K562 (cell line): ENCODE results near the gene TMEM53. TPM values are rescaled to one million over a fixed set of nuclear protein-coding genes. Genes with fewer than 3 reads are reported as not detected.

Source experiments
- ARHGAP35 ChIP-seq: fragments of 450-650 bp; IDR thresholded peaks from 2 replicates; pipeline ENCODE4 v1.6.1; 2018; ENCODE audit not compliant: partially characterized antibody
- ATF1 ChIP-seq, 2 experiments: fragments of 450-650 bp in 1 of 2; IDR thresholded peaks; 2 replicates each; pipeline ENCODE4 v1.6.1; 2016; ENCODE audit warnings: missing compliant biosample characterization in 1 of 2, missing genetic modification characterization in 1 of 2
- BMI1 ChIP-seq: fragments of 150-350 bp; IDR thresholded peaks from 2 replicates; pipeline ENCODE4 v1.6.1; 2014; ENCODE audit warnings: low read length
- CHD2 ChIP-seq: IDR thresholded peaks from 2 replicates; pipeline ENCODE4 v1.6.1; 2011; ENCODE audit warnings: low read depth, low read length
- CREB1 ChIP-seq, 2 experiments: sonication (generic) in 1 of 2; formaldehyde crosslinking in 1 of 2; IDR thresholded peaks; 2 replicates each; pipeline versions ENCODE4 v1.6.1 to v1.8.0; 2012 to 2022; ENCODE audit warnings: inconsistent platforms in 1 of 2, mild to moderate bottlenecking in 1 of 2, missing genetic modification reagents in 1 of 2, moderate library complexity in 1 of 2
- CREM ChIP-seq: IDR thresholded peaks from 2 replicates; pipeline ENCODE4 v1.6.1; 2014; ENCODE audit warnings: antibody characterized with exemption, low read depth
- DIDO1 ChIP-seq: fragments of 450-650 bp; IDR thresholded peaks from 2 replicates; pipeline ENCODE4 v1.6.1; 2016; ENCODE audit warnings: low read depth, missing biosample characterization, missing genetic modification characterization
- EP400 ChIP-seq: fragments of 450-650 bp; IDR thresholded peaks from 2 replicates; pipeline ENCODE4 v1.6.1; 2017; ENCODE audit warnings: antibody characterized with exemption, mild to moderate bottlenecking, moderate library complexity
- ERF ChIP-seq: fragments of 450-650 bp; formaldehyde crosslinking; IDR thresholded peaks from 2 replicates; pipeline ENCODE4 v1.4.0; 2020; ENCODE audit warnings: mild to moderate bottlenecking, mixed read lengths
- HDAC3 ChIP-seq: fragments of 450-650 bp; IDR thresholded peaks from 2 replicates; pipeline ENCODE4 v1.6.1; 2018; ENCODE audit warnings: borderline replicate concordance, mild to moderate bottlenecking, moderate library complexity; ENCODE audit not compliant: partially characterized antibody
- POLR2B ChIP-seq: fragments of 450-650 bp; IDR thresholded peaks from 2 replicates; pipeline ENCODE4 v1.6.1; 2018; ENCODE audit warnings: low read depth; ENCODE audit not compliant: partially characterized antibody
- RNF2 ChIP-seq: sonication (generic); IDR thresholded peaks from 2 replicates; pipeline ENCODE4 v1.6.1; 2016
- TEAD1 ChIP-seq, 2 experiments: fragments of 450-650 bp in 1 of 2; sonication (generic) in 1 of 2; formaldehyde crosslinking; IDR thresholded peaks; 2 replicates each; pipeline versions ENCODE4 v1.4.0 to v1.8.0; 2020 to 2022; ENCODE audit warnings: mild to moderate bottlenecking in 2 of 2, missing genetic modification reagents in 1 of 2
- THAP7 ChIP-seq: fragments of 250-450 bp; sonication (Bioruptor Pico); IDR thresholded peaks from 2 replicates; pipeline ENCODE4 v1.5.0; 2021
- U2AF1 ChIP-seq: fragments of 200-400 bp; formaldehyde crosslinking; optimal IDR thresholded peaks from 2 replicates; pipeline ENCODE3; 2017; ENCODE audit warnings: mild to moderate bottlenecking, low read depth, low read length, moderate library complexity
- YY1 ChIP-seq, 3 experiments: IDR thresholded peaks; 2 replicates each; pipeline ENCODE4 v1.6.1; 2011; ENCODE audit warnings: low read length in 2 of 3, mild to moderate bottlenecking in 2 of 3, moderate library complexity in 2 of 3, borderline replicate concordance in 1 of 3, control low read depth in 1 of 3, low read depth in 1 of 3; ENCODE audit not compliant: insufficient read depth in 3 of 3, insufficient replicate concordance in 2 of 3, control insufficient read depth in 1 of 3, insufficient read length in 1 of 3; ENCODE audit errors: extremely low read depth in 1 of 3
- ZNF143 ChIP-seq: sonication (generic); formaldehyde crosslinking; IDR thresholded peaks from 2 replicates; pipeline ENCODE4 v1.9.0; 2022; ENCODE audit warnings: mild to moderate bottlenecking, missing genetic modification reagents
- ZZZ3 ChIP-seq: fragments of 450-650 bp; IDR thresholded peaks from 2 replicates; pipeline ENCODE4 v1.6.1; 2016; ENCODE audit warnings: antibody characterized with exemption, mild to moderate bottlenecking, moderate library complexity
- polyA plus RNA-seq, 8 experiments: library from polyadenylated mRNA; depleted of rRNA in 4 of 8; stranded (reverse) in 5 of 8; unstranded in 3 of 8; fragments of >200 nt; fragmentation: Nextera tagmentation in 2 of 8; fragmentation: Illumina TruSeq in 1 of 8; extraction: Ambion mirVana in 2 of 8; extraction: Trizol in 1 of 8; gene quantifications; 2 replicates each; pipeline versions ENCODE4 v1.2.1 to v1.2.3, GENCODE V29; 2011 to 2014; ENCODE audit warnings: inconsistent platforms in 1 of 8, missing spikeins in 1 of 8
- total RNA-seq, 7 experiments: library from RNA; depleted of rRNA in 6 of 7; stranded (reverse); fragments of >200 nt in 6 of 7; fragmentation: Illumina TruSeq in 2 of 7; extraction: Trizol in 2 of 7; gene quantifications; 2 replicates each; pipeline versions ENCODE4 v1.2.1 to v1.2.3, GENCODE V29; 2011 to 2021; ENCODE audit warnings: low replicate concordance in 1 of 7
- TF ChIP-seq, protein P1 (sequence below), 2 experiments: IDR thresholded peaks; 2 replicates each; pipeline ENCODE4 v1.6.1; 2011; ENCODE audit warnings: borderline replicate concordance in 1 of 2, control low read depth in 1 of 2, low read depth in 1 of 2, low read length in 1 of 2, mild to moderate bottlenecking in 1 of 2, mixed read lengths in 1 of 2, moderate library complexity in 1 of 2; ENCODE audit not compliant: insufficient read depth in 1 of 2, insufficient read length in 1 of 2, poor library complexity in 1 of 2, severe bottlenecking in 1 of 2; ENCODE audit errors: extremely low read depth in 1 of 2
- TF ChIP-seq, protein P2 (sequence below): fragments of 150-350 bp; IDR thresholded peaks from 2 replicates; pipeline ENCODE4 v1.6.1; 2014; ENCODE audit warnings: low read depth, mild to moderate bottlenecking, low read length, borderline replicate concordance

The TMEM53 gene
- total and polyA plus RNA-seq, 9 of the 15 experiments (the other 6 are each of a cell fraction or from before 2014, with no cell fraction given): 0.23 to 3.7 (median 2.0) TPM

GRCh38 chr1:44674113-44675000 is at the start of gene TMEM53, which contains the start of gene ARMH1 (continued):
- TF ChIP-seq DIDO1 (tag) (peak; percentile 13; the same call in 1 of the 2 replicates), CREB1 (IDR thresholded peaks at IDR 0.05) (peak; percentile 82), CREB1 (CRISPR knock-in tag; IDR thresholded peaks at IDR 0.05) (peak; percentile 83), ATF1 (CRISPR knock-in tag; IDR thresholded peaks at IDR 0.05) (no peak), ATF1 (tag; IDR thresholded peaks at IDR 0.05) (peak; percentile 94), HDAC3 (no peak), CHD2 (peak; percentile 88), ERF (0 out of 2 replicates have a peak, but pooled peaks have one; percentile 37), CREM (peak; percentile 82), ARHGAP35 (no peak), THAP7 (CRISPR knock-in tag) (no peak), TEAD1 (CRISPR knock-in tag; IDR thresholded peaks at IDR 0.05) (peak in 1 of 2 experiments; percentile 31; a peak in 1 of 4 replicates), ZZZ3 (no peak), POLR2B (peak; percentile 79), YY1 (IDR thresholded peaks at IDR 0.05; ENCODE audit: borderline replicate concordance in 1 of 3, control insufficient read depth in 1 of 3, extremely low read depth in 1 of 3, insufficient read depth in 3 of 3, insufficient read length in 1 of 3, insufficient replicate concordance in 2 of 3, low read depth in 1 of 3, low read length in 2 of 3) (peak in 1 of 3 experiments; percentile 22), BMI1 (peak; percentile 90), RNF2 (peak; percentile 24; the same call in 1 of the 2 replicates), U2AF1 (no peak), ZNF143 (no peak), EP400 (peak; percentile 72; the same call in 1 of the 2 replicates)
- TF ChIP-seq, protein P1, sequence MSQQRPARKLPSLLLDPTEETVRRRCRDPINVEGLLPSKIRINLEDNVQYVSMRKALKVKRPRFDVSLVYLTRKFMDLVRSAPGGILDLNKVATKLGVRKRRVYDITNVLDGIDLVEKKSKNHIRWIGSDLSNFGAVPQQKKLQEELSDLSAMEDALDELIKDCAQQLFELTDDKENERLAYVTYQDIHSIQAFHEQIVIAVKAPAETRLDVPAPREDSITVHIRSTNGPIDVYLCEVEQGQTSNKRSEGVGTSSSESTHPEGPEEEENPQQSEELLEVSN (IDR thresholded peaks at IDR 0.05; ENCODE audit: borderline replicate concordance in 1 of 2, extremely low read depth in 1 of 2, insufficient read depth in 1 of 2, insufficient read length in 1 of 2, low read depth in 1 of 2, low read length in 1 of 2, poor library complexity in 1 of 2, severe bottlenecking in 1 of 2): peak; percentile 34 to 37
- TF ChIP-seq, protein P2, sequence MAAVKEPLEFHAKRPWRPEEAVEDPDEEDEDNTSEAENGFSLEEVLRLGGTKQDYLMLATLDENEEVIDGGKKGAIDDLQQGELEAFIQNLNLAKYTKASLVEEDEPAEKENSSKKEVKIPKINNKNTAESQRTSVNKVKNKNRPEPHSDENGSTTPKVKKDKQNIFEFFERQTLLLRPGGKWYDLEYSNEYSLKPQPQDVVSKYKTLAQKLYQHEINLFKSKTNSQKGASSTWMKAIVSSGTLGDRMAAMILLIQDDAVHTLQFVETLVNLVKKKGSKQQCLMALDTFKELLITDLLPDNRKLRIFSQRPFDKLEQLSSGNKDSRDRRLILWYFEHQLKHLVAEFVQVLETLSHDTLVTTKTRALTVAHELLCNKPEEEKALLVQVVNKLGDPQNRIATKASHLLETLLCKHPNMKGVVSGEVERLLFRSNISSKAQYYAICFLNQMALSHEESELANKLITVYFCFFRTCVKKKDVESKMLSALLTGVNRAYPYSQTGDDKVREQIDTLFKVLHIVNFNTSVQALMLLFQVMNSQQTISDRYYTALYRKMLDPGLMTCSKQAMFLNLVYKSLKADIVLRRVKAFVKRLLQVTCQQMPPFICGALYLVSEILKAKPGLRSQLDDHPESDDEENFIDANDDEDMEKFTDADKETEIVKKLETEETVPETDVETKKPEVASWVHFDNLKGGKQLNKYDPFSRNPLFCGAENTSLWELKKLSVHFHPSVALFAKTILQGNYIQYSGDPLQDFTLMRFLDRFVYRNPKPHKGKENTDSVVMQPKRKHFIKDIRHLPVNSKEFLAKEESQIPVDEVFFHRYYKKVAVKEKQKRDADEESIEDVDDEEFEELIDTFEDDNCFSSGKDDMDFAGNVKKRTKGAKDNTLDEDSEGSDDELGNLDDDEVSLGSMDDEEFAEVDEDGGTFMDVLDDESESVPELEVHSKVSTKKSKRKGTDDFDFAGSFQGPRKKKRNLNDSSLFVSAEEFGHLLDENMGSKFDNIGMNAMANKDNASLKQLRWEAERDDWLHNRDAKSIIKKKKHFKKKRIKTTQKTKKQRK: peak; percentile 92
